Islet of Langerhans (tissue), 1 donor: ENCODE results near the gene CTTN.

Experiments
- FAIRE-seq: peaks from one replicate; lab custom pipeline; 2011; peaks lifted over from hg19 to GRCh38; lab: Jason Lieb, UNC

The CTTN gene

GRCh38 chr11:70410276-70411205 lies 12.2 kb downstream of the CTTN start:
- FAIRE-seq: no peak

GRCh38 chr11:70411713-70412452 lies 13.6 kb downstream of the CTTN start:
- FAIRE-seq: no peak

GRCh38 chr11:70413151-70413550 lies 14.8 kb downstream of the CTTN start:
- FAIRE-seq: no peak

GRCh38 chr11:70414341-70415100 lies 16.2 kb downstream of the CTTN start:
- FAIRE-seq: no peak

GRCh38 chr11:70415191-70415590 lies 16.9 kb downstream of the CTTN start:
- no peak for FAIRE-seq

GRCh38 chr11:70415642-70416395 lies 17.5 kb downstream of the CTTN start:
- no peak for FAIRE-seq

- no peak for FAIRE-seq
Observed at GRCh38 chr11:70416881-70417280, 18.6 kb downstream of the CTTN start.

- no peak for FAIRE-seq
Observed at GRCh38 chr11:70418130-70418529, 19.8 kb downstream of the CTTN start.

GRCh38 chr11:70419307-70420007 lies 21.1 kb downstream of the CTTN start:
- FAIRE-seq: no peak

GRCh38 chr11:70420008-70420464 lies 21.7 kb downstream of the CTTN start:
- FAIRE-seq: no peak

GRCh38 chr11:70420496-70420895 lies 22.2 kb downstream of the CTTN start:
- no peak for FAIRE-seq

GRCh38 chr11:70421123-70421522 lies 22.8 kb downstream of the CTTN start:
- no peak for FAIRE-seq

GRCh38 chr11:70422692-70423522 lies 24.6 kb downstream of the CTTN start:
- FAIRE-seq: no peak

GRCh38 chr11:70423523-70424505 lies 25.5 kb downstream of the CTTN start:
- FAIRE-seq: no peak

GRCh38 chr11:70424765-70425344 lies 26.5 kb downstream of the CTTN start:
- no peak for FAIRE-seq

GRCh38 chr11:70427436-70427835 lies 29.1 kb downstream of the CTTN start:
- FAIRE-seq: no peak

GRCh38 chr11:70428701-70429427 lies 30.5 kb downstream of the CTTN start:
- FAIRE-seq: no peak

- no peak for FAIRE-seq
Observed at GRCh38 chr11:70429428-70429705, 31.0 kb downstream of the CTTN start.
